ENCODE data around the gene EFR3B.
"Not testable (repeated sequence)": the region's sequence is repeated elsewhere in the genome, so short reads cannot be mapped to it uniquely, and the experiment has no call there.

Gene EFR3B, protein sequence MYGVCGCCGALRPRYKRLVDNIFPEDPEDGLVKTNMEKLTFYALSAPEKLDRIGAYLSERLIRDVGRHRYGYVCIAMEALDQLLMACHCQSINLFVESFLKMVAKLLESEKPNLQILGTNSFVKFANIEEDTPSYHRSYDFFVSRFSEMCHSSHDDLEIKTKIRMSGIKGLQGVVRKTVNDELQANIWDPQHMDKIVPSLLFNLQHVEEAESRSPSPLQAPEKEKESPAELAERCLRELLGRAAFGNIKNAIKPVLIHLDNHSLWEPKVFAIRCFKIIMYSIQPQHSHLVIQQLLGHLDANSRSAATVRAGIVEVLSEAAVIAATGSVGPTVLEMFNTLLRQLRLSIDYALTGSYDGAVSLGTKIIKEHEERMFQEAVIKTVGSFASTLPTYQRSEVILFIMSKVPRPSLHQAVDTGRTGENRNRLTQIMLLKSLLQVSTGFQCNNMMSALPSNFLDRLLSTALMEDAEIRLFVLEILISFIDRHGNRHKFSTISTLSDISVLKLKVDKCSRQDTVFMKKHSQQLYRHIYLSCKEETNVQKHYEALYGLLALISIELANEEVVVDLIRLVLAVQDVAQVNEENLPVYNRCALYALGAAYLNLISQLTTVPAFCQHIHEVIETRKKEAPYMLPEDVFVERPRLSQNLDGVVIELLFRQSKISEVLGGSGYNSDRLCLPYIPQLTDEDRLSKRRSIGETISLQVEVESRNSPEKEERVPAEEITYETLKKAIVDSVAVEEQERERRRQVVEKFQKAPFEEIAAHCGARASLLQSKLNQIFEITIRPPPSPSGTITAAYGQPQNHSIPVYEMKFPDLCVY

GRCh38 chr2:25041928-25042320 is at the start of gene EFR3B:
EFR3B (plus strand) TSS chr2:25042076; CDS start chr2:25042313, 237 bp downstream.
- peak; percentile 98 for DNase-seq (ENCODE audit: low read depth, low spot score)

DNA sequence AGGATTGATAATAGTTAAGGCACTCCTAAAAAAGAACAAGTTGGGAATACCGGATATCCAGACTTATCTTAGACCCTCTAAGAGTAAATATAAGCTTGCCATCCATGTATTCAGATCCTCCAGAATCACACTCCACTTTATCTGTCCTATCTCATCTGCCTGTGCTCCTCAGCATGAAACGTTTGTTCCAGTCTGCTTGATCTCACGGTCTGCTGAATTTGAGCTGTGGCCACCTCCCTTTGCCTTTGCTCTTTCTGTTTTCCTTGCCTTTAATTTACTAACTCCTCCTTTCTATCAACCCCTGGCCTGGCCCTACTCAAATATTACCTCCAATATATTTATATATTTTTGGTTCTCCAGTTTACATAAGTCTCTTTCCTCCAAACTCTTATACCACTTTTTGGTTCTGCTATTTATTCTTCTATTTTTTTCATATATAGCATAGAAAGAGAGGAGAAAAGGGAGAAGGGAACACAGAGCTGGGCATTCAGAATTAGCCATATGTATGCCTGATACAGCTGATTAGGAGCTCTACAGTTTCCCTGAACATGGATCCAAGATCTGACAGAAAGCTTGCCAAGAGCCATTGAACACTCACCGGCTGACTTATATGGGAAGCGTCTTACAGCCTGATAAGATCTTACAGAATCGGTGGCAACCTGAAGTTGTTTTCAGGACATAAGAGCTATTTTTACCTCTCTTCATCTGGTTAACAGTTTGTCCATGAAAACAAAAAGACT is 48.3 kb upstream of the EFR3B start:
- DNase-seq (ENCODE audit: low read depth, low spot score), result no peak

DNA sequence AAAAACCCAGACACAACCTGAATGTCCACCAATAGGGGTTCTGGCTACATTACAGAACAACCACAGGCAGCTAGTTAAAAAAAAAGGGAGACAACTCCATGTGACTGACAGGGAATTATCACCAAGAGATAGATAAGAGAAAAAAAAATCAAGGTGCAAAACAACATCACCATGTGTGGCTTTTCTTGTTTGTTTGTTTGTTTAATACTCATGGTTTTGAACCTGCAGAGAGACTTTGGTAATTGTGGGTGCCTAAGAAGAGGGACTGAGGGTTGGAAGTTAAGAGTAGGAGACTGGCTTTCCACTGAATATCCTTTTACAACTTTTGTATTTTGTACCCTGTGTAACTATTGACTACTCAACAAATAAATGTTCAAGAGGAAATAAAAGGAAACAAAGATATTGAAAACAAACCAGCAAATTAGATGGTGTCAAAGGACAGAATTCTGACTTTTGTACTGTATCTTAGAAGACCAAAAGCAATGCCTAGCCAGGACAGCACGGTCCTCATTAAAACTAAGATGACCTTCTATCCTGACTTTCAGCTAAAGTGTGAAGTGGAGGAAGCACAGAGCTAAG is 47.6 kb upstream of the EFR3B start:
- no peak for DNase-seq (ENCODE audit: low read depth, low spot score)

DNA sequence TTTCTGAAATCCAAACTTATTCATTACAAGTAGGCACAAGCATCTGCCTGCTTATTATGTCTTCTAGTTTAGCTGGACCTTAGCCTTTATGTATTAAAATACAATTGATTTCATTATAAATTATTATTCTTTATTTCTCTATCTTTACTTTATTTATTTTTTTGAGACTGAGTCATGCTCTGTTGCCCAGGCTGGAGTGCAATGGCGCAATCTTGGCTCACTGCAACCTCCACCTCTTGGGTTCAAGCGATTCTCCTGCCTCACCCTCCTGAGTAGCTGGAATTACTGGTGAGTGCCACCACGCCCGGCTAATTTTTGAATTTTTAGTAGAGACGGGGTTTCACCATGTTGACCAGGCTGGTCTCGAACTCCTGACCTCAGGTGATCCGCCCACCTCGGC is 42.8 kb upstream of the EFR3B start:
- not testable (repeated sequence) for DNase-seq (ENCODE audit: low read depth, low spot score)

DNA sequence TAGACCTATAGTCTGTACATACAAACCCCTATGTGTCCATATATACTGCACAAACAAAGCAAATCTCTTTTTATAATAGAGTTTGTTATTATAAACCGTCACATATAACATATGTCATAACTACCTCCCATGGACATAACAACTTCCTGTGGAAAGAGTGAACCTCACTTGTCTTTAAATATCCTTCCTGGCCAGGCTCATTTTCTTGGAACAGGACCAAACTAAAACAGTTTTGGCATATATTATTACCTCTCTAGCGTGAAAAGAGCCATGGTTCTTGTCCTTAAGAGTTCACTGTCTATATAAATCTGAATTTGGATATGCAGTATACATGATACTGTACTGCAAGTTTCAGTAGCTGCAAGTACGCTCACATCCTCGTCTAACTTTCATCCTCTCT is 41.8 kb upstream of the EFR3B start:
- no peak for DNase-seq (ENCODE audit: low read depth, low spot score)

DNA sequence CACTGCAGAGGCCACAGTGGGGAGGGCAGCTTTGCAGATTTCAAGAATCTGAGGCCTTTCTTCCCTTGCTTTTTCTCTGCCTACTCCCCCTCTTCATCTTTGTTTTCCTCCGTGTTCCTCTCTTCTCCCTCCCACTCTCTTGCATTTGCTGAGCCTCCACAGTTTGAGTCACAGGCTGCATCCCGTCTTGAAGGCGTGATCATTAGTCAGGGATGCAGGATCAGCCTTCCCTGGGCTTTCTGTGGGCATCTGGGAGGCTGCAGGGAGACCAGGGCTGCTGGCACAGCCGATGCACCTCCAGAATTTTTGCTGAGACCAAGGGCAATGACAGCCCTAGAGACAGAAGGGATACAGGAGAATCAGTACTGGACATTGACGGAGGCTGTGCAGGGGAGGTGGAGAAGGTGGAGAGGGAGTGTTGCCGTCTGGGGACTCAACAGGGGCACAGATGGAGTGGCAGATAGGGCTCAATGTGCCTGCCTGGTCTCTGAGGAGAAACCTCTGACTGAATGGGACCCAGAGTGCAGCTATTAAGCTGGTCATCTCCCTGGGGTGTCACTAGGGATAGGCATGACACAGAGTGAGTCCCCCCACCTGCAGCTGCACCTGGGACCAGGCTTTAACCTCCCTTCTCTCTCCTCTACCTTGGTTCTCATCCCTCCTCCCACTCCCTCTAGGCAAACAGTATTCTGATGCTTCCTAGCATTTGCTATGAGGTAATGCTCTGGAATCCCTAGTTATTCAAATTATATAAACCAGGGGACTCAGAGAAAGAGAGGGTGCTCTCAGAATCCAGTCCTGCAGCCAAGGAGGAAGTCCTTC is 41.2 kb upstream of the EFR3B start:
- DNase-seq (ENCODE audit: low read depth, low spot score), result no peak

GRCh38 chr2:25001325-25001637 is 40.6 kb upstream of the EFR3B start:
- no peak for DNase-seq (ENCODE audit: low read depth, low spot score)

DNA sequence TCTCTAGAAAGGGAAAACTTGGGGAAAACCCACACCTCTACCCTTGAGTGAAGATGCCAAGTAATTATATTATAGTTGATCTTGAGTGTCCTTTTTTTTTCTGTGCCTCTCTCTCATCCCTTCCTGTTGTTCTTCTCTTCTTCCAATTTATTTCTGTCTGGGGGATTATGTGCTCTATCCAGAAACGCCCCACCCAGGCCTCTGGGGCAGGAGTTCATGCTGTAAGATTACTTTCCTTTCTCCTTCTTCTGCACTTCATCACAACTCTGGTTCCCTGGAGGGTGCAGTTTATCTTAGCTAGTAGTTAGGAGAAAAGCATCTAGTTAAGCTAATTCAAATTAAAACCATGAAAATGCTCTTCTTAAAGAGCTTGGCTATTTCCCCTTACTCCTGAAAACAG is 39.8 kb upstream of the EFR3B start:
- DNase-seq (ENCODE audit: low read depth, low spot score), result no peak

DNA sequence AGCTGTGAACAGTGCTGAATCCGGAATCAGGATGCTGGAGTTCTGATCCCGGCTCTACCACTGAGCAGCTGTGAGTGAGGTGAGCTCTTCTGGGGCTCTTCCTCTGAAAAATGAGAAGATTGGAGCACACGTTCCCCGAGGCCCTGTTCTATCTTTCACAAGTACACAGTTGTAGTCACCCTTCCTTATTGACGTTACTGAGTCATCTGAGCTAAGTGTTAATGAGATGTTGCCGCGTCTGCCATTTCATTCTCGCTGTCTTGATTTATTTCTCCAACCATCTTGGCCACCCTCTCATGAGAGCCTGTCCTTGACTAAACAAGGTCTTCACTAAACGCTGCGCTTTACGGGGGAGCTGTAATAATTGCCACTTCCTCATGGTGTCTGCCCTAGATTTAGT is 31.9 kb upstream of the EFR3B start:
- no peak for DNase-seq (ENCODE audit: low read depth, low spot score)

DNA sequence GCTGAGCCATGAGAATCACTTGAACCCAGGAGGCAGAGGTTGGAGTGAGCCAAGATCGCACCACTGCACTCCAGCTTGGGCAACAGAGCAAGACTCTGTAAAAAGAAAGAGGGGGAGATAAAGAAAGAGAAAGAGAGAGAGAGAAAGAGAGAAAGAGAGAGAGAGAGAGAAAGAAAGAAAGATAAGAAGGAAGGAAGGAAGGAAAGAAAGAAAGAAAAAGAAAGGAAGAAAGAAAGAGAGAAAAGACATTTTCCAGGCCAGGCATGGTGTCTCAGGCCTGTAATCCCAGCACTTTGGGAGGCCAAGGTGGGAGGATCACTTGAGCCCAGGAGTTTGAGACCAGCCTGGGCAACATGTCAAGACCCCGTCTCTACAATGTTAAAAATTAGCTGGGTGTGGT is 30.5 kb upstream of the EFR3B start:
- DNase-seq (ENCODE audit: low read depth, low spot score), result not testable (repeated sequence)

DNA sequence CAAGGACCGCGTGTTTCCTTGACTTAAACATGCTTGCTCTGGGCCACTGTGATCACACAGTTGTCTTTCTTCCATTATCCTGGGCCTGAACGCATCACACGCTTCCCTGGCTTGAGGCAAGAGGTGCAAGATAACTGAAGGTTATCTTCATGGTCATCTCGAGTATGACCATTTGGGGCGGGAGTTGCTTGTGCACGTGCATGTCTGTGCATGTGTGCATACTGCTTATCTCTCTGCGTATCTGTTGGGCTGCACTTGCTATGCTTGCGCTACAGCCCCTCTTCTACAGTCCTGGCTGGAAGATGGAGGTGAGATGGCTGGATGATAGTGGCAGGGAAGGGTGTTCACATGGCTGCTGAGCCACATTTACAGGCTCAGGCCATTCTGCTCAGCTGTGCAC is 27.2 kb upstream of the EFR3B start:
- no peak for DNase-seq (ENCODE audit: low read depth, low spot score)

DNA sequence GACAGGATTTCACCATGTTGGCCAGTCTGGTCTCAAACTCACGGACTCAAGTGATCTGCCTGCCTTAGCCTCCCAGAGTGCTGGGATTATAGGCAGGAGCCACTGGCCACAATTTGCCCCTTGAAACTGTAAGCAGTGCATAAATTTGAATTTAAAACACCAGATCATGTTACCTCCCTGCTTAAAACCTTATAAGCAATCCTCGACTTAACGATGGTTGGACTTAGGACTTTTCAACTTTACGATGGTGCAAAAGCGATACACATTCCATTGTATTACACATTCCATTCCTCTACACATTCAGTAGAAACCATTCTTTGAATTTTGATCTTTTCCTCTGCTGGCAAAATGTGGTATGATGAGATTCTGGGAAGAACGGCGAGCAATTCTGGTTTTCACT is 23.2 kb upstream of the EFR3B start:
- DNase-seq (ENCODE audit: low read depth, low spot score), result peak; percentile 19

DNA sequence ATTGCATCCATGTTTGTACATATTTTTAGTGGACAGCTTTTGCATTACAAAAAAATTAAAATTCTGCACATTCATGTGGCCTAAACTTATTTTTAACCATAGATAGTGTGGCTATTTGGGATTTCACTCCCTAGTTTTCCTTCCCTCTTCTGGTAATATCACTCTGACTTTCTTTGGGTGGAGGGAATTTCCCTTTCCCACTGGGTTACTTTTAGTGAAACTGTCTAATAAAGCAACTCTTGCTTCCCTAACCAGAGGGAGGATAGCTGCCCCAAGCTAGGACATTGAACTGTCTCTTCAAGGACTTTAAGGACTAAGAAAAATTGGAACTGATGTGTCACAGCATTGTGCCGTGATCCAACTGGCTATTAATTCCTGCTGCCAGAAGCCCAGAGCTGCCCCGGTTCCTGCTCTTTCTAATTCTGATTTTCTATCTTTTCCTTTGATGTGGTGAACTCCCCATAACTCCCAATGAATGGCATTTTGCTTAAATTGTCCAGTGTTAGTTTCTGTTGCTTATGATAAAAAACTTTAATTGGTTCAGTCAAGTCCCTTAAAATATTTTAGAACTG is 20.0 kb upstream of the EFR3B start:
- no peak for DNase-seq (ENCODE audit: low read depth, low spot score)

DNA sequence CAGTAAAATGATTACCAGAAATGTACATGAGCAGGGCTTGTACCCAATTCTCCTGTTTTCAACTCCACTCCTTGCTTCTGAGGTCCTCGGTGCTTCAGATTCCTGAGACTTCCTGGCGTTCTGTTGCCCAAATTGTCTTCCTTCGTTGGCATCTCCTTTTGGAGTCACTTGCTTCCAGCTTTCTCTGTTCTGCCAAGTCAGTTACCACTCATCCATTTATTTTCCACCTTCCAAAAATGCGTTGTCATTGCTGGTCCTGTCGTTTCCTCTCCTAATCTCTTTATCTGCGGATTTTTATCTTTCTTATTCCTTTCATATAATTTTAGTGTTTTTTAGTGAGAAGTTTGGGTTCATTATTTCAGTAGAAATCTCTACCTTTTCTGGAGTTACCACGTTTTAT is 18.5 kb upstream of the EFR3B start:
- no peak for DNase-seq (ENCODE audit: low read depth, low spot score)

- no peak for DNase-seq (ENCODE audit: low read depth, low spot score)
These were observed 16.5 kb upstream of the EFR3B start for GRCh38 chr2:25025229-25026007.

- no peak for DNase-seq (ENCODE audit: low read depth, low spot score)
These were observed 15.8 kb upstream of the EFR3B start for GRCh38 chr2:25026008-25026530.

- DNase-seq (ENCODE audit: low read depth, low spot score), result no peak
These were observed 12.7 kb upstream of the EFR3B start for GRCh38 chr2:25029183-25029554.

GRCh38 chr2:25030702-25031101 is 11.2 kb upstream of the EFR3B start:
- DNase-seq (ENCODE audit: low read depth, low spot score), result no peak

GRCh38 chr2:25032094-25032493 is 9.8 kb upstream of the EFR3B start:
- no peak for DNase-seq (ENCODE audit: low read depth, low spot score)

DNA sequence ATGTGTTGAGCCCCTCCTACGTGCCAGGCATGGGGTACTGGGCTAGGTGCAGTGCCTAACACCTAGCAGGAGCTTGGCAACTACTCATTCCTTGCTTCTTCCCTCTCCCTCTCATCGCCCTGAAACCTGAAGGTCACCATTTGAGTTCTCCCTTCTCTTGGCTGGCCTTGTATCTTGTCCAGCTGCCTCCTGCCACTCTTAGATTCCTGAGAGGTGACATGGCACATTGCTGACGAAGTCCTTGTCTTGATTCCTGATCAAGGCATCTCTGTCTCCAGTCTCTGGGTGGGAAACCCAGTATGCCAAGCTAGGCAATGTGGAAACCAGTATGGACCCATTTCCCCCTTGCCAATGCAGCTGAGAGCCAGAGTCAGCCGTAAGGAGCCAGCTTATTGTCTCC is 9.0 kb upstream of the EFR3B start:
- DNase-seq (ENCODE audit: low read depth, low spot score), result no peak
